ENCODE measurements around the gene ARHGEF28. TPM values are rescaled to one million over a fixed set of nuclear protein-coding genes. Genes with fewer than 3 reads are reported as not detected.

ARHGEF28 gene
- total RNA-seq, 4 donors from 2014 or later, result 9.8 to 18.7 (median 18.6) TPM

DNA sequence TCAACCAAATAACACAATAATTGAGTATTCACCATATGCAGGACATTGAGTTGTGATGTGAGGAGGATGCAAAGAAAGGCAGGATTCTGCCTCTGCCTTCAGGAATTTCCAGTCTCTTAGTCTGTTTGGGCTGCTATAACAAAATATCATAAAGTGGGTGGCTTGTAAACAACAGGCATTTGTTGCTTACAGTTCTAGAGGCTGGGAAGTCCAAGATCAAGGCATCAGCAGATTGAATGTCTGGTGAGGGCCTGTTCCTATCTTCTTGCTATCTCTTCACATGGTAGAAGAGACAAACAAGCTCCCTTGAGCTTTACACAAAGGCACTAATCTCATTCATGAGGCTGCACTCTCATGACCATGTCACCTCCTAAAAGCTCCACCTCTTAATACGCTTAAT is 360.7 kb downstream of the ARHGEF28 start:
- intact Hi-C loops (cut with DNase I; ENCODE audit: low total_unique reads), result no loop called here
- no peaks in the 10 kb centered on the region for H3K27me3 ChIP-seq
- in situ Hi-C loops (cut with MboI; ENCODE audit: low pct_ligation_motif_present in 1 of 4, low pct_unique_long_range_greater_than_20kb in 1 of 4, low sequenced_read_pairs in 3 of 4), result no loop called here

DNA sequence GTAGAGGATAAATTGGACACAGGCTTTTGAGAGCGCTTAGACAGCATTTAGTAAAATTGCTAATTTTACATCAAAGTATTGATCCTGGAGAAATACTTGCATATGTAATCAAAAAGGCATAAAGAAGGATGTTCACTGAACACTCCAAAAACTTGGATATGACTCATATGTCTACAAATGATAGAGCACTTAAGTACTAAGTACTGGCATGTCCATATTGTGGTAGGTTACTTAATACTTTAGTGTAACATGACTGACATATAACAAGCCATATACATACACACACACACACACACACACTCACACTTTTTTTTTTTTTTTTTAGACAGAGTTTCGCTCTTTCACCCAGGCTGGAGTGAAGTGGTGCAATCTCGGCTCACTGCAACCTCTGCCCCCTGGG is 361.9 kb downstream of the ARHGEF28 start:
- DNase-seq, result no peak
- in situ Hi-C loops (cut with MboI; ENCODE audit: low pct_ligation_motif_present in 1 of 4, low pct_unique_long_range_greater_than_20kb in 1 of 4, low sequenced_read_pairs in 3 of 4) (no loop called here), intact Hi-C loops (cut with DNase I; ENCODE audit: low total_unique reads) (no loop called here)
- Histone ChIP-seq H3K27ac (no peak overlapping the region), H3K4me3 (no peak overlapping the region), H3K36me3 (no peaks in the 10 kb centered on the region), H3K4me1 (no peaks in the 10 kb centered on the region), H3K27me3 (no peaks in the 10 kb centered on the region), H3K9me3 (no peaks in the 10 kb centered on the region)
- WGBS, 2 donors (ENCODE audit: low coverage in 1 of 2), result 90 to 94% methylated on average over 3 of the region's 3 CpGs
- TF ChIP-seq POLR2A (IDR thresholded peaks at IDR 0.05), result no peak
- no peak for TF ChIP-seq POLR2AphosphoS5 (IDR thresholded peaks at IDR 0.05)
- TF ChIP-seq, protein P1, sequence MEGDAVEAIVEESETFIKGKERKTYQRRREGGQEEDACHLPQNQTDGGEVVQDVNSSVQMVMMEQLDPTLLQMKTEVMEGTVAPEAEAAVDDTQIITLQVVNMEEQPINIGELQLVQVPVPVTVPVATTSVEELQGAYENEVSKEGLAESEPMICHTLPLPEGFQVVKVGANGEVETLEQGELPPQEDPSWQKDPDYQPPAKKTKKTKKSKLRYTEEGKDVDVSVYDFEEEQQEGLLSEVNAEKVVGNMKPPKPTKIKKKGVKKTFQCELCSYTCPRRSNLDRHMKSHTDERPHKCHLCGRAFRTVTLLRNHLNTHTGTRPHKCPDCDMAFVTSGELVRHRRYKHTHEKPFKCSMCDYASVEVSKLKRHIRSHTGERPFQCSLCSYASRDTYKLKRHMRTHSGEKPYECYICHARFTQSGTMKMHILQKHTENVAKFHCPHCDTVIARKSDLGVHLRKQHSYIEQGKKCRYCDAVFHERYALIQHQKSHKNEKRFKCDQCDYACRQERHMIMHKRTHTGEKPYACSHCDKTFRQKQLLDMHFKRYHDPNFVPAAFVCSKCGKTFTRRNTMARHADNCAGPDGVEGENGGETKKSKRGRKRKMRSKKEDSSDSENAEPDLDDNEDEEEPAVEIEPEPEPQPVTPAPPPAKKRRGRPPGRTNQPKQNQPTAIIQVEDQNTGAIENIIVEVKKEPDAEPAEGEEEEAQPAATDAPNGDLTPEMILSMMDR (IDR thresholded peaks at IDR 0.05), result no peak
- TF ChIP-seq EP300 (IDR thresholded peaks at IDR 0.05; ENCODE audit: low read depth), result no peak

More for the DNA sequence above, 360.7 kb downstream of the ARHGEF28 start:
- no peaks in the 10 kb centered on the region for H3K36me3 ChIP-seq
- no peaks in the 10 kb centered on the region for H3K9me3 ChIP-seq
- H3K4me1 ChIP-seq, result no peaks in the 10 kb centered on the region
- 95% methylated on average over 1 of the region's 1 CpG; no CpG with 5 or more reads in 1 of the 2 donors for WGBS, 2 donors (ENCODE audit: low coverage in 1 of 2)
- DNase-seq, result no peak
- no peak for TF ChIP-seq POLR2A (IDR thresholded peaks at IDR 0.05)
- TF ChIP-seq POLR2AphosphoS5 (IDR thresholded peaks at IDR 0.05), result no peak
- no peak for TF ChIP-seq EP300 (IDR thresholded peaks at IDR 0.05; ENCODE audit: low read depth)
- TF ChIP-seq, protein P1 (IDR thresholded peaks at IDR 0.05), result no peak
- no peak overlapping the region for H3K4me3 ChIP-seq
- H3K27ac ChIP-seq, result no peak overlapping the region

DNA sequence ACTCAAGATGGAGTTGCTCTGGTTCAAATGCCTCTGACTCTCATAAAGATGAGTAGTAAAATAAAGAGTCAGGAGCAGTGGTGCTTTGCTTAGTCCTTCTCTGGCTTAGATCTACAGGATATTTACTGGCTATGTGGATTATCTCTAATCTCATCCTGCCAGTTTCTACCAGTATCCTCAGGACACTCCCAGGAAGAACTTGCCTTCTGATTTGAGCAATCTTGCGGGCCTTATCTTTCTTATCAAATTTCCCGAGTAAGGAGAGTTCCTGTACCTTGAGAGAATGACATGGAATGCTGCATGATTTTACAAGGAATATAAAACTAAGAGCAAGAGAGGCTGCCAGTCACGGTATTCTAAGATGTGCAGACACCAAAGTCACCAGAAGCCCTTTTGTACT is 364.0 kb downstream of the ARHGEF28 start:
- WGBS, 2 donors (ENCODE audit: low coverage in 1 of 2), result 44 to 75% methylated on average over 2 to 3 of the region's 3 CpGs
- in situ Hi-C loops (cut with MboI; ENCODE audit: low pct_ligation_motif_present in 1 of 4, low pct_unique_long_range_greater_than_20kb in 1 of 4, low sequenced_read_pairs in 3 of 4), result no loop called here

More for the DNA sequence above, 364.0 kb downstream of the ARHGEF28 start:
- Histone ChIP-seq H3K36me3 (no peaks in the 10 kb centered on the region), H3K4me1 (no peaks in the 10 kb centered on the region), H3K9me3 (no peaks in the 10 kb centered on the region), H3K4me3 (no peak overlapping the region), H3K27ac (no peak overlapping the region), H3K27me3 (no peaks in the 10 kb centered on the region)
- DNase-seq, result no peak
- TF ChIP-seq EP300 (IDR thresholded peaks at IDR 0.05; ENCODE audit: low read depth) (no peak), POLR2AphosphoS5 (IDR thresholded peaks at IDR 0.05) (no peak), POLR2A (IDR thresholded peaks at IDR 0.05) (no peak)
- TF ChIP-seq, protein P1 (IDR thresholded peaks at IDR 0.05), result no peak
- intact Hi-C loops (cut with DNase I; ENCODE audit: low total_unique reads), result no loop called here

Small RNA genes lying within 50 kb of the gene (small RNA-seq; reads per million reads assigned to genes)
- 0 reads per million in 4 donors for gene RNU7-196P

Other genes starting within 250 kb of the ARHGEF28 start
- gene FOXD1, start 177.4 kb upstream of the ARHGEF28 start, total RNA-seq, result not detected
- gene BTF3, start 127.8 kb upstream of the ARHGEF28 start, total RNA-seq, result 100 to 1,000 TPM; 312 to 416 (median 396) TPM
- gene ANKRA2, start 60.6 kb upstream of the ARHGEF28 start, total RNA-seq, result 10 to 100 TPM; 17.6 to 50.9 (median 22.2) TPM
- 10 to 100 TPM in 3 of 4 donors, 1 to 10 TPM in 1; 6.7 to 69.3 (median 23.3) TPM for gene UTP15, start 60.5 kb upstream of the ARHGEF28 start, total RNA-seq